Measurements from ENCODE around the gene STAB1.

DNA sequence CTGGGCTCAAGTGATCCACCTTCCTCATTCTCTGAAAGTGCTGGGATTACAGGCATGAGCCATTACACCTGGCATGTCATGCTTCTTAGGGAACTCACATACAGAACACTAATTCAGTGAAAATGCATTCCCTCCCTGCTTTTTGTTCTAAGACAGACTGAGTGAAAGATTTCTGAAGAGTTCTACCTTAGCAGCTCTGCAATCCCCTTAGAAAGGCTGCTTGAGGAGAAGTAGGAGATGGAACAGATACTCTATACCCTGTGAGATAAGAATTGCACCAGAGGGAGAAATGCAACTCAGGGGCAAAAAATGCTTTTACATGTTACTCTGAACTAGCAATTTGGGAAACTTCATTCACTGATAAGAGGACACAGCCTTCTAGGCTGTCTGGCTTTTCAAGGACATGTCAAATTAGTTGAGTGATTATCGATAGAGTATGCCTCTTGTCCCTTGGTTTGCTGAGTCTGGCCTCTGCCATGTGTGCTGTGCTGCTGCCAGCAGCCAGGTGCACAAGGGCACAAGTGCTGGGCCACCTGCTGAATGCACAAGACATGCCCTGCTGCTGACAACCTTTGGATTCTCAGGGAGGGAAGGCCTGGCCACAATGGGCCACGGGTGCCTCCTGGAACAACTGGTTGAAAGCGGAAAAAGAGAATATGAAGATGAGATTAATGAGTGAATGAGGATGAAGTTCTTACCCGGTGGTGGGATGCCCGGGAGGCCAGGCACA is 59.1 kb downstream of the STAB1 start:
- TF ChIP-seq, protein P1, sequence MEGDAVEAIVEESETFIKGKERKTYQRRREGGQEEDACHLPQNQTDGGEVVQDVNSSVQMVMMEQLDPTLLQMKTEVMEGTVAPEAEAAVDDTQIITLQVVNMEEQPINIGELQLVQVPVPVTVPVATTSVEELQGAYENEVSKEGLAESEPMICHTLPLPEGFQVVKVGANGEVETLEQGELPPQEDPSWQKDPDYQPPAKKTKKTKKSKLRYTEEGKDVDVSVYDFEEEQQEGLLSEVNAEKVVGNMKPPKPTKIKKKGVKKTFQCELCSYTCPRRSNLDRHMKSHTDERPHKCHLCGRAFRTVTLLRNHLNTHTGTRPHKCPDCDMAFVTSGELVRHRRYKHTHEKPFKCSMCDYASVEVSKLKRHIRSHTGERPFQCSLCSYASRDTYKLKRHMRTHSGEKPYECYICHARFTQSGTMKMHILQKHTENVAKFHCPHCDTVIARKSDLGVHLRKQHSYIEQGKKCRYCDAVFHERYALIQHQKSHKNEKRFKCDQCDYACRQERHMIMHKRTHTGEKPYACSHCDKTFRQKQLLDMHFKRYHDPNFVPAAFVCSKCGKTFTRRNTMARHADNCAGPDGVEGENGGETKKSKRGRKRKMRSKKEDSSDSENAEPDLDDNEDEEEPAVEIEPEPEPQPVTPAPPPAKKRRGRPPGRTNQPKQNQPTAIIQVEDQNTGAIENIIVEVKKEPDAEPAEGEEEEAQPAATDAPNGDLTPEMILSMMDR (IDR thresholded peaks at IDR 0.05 in 8 of 11, conservative IDR thresholded peaks at IDR 0.05 in 3 of 11) = no peak
- TF ChIP-seq POLR2A (IDR thresholded peaks at IDR 0.05) (no peak), POLR2AphosphoS5 (IDR thresholded peaks at IDR 0.05) (no peak)
